AG08395 (cell line): Measurements from ENCODE around the gene ATP11B.
A peak's percentile ranks its signal among the peaks of the same experiment; 100 is the strongest.

ENCODE experiments used
- DNase-seq: peaks from one replicate; pipeline ENCODE4 v3.0.0; 2012; ENCODE audit warnings: mixed read lengths, low spot score

Gene ATP11B

GRCh38 chr3:182792901-182793662 lies at the start of gene ATP11B:
Gene ATP11B (plus strand): TSS chr3:182793504. CDS start chr3:182793760, 256 bp downstream.
- DNase-seq: peak; percentile 93

GRCh38 chr3:182746959-182747358 lies 46.3 kb upstream of the ATP11B start:
- no peak for DNase-seq

GRCh38 chr3:182755308-182755707 lies 38.0 kb upstream of the ATP11B start:
- no peak for DNase-seq

DNA sequence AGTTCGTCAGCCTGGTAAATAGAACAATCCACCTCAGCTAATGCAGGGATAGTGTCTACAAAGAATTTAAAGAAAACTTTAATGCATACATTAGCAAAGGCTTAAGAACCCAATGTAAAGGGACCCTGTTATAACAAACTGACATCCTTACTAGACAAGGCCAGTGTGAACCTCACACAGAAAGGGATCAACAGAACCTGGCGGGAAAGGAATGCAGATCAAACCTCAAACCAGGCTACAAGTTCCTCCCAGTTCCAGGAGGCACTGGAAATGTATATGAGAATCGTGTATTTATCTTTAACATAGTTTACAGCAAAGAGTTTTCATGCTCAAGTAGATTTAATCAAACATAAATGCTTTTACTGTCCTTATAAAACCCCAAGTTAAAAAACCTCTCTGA lies 37.6 kb upstream of the ATP11B start:
- DNase-seq: no peak

DNA sequence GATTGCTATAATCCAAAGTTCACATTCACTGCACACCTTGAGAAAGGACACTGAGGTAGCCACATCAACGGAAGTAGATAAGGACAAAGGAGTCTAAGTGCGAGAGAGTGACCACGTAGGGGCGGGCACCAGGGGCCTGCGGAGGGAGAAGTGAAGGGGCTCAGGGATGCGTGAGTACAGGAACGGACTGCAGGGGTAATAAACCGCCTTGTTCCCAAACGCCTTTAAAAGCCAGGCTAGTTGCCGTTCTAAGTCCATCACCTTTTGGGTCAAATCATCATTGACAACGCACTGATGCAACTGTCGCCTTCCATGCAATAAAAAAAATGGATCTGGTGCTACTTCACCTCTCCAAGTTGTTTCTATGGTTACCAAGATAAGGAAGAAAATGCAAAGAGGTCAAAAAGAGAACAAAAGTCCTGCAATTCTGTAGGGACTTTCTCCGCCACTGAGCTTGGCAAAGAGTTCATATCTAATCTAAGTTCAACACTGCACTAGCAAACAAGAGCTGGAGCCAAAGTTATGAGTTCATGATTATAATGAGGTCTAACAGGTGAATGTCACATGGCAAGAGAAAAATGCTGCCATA lies 32.6 kb upstream of the ATP11B start:
- no peak for DNase-seq

DNA sequence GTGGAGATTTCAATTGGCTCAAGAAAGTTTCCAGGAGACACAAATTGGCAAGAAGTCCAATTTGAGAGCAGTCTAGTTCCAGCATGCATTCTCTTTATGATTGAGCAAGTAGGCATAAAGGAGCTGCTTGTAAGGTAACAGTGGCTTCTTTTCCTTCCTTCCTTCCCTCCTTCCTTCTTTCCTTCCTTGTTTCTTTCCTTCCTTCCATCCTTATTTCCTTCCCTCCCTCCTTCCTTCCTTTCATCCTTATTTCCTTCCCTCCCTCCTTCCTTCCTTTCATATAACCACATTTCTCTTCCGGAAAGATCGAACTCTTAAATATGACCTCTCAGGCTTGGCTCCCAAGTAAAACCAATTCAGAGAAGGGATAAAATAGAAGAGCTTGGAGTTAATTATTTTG lies 29.4 kb upstream of the ATP11B start:
- DNase-seq: no peak

DNA sequence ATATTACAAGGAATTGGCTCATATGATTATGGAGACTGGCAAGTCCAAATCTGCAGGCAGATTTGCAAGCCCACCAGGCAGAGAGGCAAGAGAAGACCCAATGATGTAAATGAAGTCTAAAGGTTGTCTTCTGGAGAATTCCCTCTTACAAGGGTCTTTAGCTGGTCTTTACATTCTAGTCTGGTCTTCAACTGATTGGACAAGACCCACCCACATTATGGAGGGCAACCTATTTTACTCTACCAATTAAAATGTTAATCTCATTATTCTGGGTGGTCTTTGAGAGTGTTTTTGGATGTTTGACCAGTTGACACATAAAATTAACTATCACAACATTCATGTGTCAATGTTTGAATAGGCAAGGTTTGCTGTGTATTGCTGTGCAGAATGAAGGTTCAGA lies 28.0 kb upstream of the ATP11B start:
- DNase-seq: no peak

DNA sequence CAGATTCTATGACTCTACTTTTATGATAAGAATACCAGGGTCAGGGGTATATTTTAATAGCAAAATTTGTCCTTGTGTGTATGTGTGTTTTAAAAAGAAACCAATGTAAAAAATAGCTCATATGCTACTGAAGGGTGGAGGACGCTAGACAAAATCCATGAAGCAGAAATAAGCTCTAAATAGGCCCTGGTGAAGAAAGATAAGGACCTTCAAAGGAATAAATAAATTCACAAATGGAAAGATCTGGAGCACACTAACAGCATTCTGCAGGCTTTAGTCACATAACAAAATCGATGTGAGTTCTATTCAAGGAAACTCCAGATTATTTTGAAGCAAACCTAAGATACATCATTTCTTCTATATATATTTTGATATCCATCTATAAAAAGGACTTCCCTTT lies 27.2 kb upstream of the ATP11B start:
- DNase-seq: no peak

GRCh38 chr3:182768413-182768812 lies 24.9 kb upstream of the ATP11B start:
- no peak for DNase-seq

DNA sequence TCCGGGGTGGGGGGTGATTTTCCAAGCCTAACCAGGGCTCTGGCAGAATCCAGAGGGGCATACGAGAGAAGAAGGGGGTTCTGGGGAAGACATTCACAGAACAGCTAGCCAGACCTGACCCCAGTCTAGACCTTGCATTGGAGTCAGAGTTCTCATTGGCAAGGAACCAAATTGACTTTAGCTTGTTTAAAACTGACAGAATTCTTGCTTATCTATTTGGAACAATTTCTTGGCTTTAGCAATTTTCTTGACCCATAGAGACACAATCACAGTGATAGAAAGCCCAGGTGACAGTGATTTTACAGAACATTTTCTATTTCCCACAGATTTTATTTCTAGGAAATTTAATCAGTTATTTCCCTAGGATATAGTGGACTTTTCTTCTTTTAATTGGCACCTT lies 23.6 kb upstream of the ATP11B start:
- DNase-seq: no peak

DNA sequence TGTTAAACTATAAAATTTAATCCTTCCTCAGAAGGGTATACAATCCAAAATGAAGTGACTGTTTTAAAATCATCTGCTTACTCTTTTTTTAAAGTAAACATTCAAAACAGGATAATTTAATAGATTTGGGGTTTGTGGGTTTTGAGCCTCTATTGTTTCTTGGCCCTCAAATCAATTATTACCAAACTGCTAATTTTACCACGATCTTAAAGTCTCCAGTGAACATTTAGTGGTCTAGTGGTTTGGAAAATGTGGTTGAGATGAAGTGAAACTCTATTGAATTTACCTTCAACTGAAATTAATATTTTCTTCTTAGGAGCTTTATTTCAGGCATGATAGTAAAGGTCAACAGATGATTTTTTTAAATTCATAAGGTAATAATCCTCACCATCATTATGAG lies 11.2 kb upstream of the ATP11B start:
- no peak for DNase-seq

DNA sequence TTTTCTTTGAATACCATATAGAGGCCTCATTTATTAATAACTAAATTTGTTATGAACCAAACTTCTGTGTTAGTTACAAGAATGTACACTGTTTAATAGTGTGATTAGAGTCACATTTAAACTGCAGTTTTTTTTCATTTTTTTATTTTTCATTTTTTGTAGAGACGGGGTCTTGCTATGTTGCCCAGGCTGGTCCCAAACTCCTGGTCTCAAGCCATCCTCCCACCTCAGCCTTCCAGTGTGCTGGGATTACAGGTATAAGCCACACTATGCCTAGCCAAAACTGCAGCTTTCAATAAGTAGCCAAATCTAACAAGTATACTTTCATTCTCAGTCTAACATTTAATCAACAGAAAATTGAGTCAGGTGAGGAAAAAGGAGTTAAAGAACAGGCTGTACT lies 10.2 kb upstream of the ATP11B start:
- no peak for DNase-seq

GRCh38 chr3:182784542-182784941 lies 8.8 kb upstream of the ATP11B start:
- DNase-seq: no peak

- no peak for DNase-seq
Observed at GRCh38 chr3:182785142-182785541, 8.2 kb upstream of the ATP11B start.

DNA sequence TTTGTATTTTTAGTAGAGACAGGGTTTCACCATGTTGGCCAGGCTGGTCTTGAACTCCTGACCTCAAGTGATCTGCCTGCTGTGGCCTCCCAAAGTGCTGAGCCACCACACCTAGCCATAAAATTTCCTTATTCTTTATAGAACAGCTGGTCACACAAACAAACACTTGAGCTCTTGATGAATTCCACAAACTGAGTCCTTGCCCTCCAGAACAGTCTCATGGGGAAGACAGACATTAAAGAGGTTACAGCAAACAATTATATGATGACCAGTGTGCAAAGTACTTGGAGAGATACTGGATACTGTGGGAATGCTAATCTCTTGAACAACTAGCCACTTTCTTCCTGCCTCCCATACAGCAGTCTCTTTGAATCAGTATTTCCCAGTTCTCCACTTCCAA lies 7.5 kb upstream of the ATP11B start:
- no peak for DNase-seq

DNA sequence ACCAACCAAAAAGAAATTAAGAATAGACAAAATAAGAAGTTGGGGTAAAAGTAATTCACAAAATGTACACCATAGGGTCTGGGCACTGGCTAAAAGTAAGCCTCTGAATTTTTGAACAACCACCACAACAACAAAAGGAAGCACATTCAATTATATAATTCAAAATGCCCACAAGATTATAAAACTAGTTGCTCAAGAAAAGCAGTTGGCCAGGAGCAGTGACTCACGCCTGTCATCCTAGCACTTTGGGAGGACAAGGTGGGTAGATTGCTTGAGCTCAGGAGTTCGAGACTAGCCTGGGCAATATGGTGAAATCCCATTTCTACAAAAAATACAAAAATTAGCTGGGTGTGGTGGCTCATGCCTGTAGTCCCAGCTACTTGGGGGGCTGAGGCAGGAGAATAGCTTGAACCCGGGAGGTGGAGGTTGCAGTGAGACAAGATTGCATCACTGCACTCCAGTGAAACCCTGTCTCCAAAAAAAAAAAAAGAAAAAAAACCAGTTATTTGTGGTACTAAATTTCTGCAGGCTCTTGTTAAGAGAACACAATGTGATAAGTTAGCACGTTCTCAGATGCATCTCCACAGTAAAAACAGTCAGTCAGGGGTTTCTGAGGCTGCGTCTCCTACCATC lies 6.6 kb upstream of the ATP11B start:
- DNase-seq: no peak

DNA sequence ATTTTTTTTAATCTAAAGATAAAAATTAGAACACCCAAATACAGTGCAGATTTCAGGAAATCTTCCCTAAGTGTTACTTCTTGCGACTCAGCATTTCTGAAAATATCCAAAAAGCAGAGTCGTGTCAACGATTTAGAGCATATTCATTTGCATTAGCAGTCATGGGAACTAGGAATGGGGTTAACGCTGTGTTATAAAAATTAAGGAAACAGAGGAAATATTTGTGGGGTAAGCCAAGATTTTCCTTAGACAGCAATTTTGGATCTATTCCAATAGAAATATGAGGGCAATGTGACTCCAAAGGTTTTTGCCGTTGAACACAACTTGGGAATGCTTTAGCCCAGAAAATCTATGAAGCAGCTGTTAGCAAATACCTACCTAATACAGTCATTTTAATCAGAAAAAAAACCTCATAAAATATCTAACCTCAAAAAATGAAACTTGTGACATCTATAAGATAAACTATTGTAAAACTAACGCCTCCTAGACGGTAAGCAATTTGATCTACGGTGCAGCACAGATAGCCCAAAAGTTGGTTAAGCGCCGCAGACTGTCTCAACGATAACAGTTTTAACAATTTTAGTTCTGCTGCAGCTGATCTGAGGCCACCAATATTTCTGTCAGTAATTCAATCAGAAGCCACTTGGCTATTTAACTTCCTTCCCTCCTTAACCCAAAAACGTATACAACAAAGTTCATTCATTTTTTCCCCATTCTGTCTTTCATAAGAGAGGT lies 5.8 kb upstream of the ATP11B start:
- no peak for DNase-seq

- DNase-seq: no peak
Observed at GRCh38 chr3:182789371-182789770, 3.9 kb upstream of the ATP11B start.

DNA sequence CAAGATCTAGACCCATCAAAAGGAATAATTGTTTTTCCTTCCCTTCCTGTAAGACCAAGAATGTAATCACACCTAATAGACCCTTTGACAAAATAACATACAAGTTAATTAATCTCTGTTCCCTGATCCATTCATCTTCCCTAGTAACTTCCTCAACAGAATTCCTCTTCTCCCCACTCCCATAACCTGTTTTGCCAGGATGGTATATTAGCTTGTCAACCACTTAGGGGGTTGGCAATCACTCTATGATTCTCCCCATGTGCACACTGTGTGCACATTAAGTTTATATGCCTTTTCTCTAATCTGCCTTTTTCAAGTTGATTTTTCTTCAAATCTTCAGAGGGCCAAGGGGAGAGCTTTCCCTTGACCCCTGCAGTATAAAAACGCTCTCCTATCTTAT lies 2.7 kb upstream of the ATP11B start:
- DNase-seq: no peak

- peak; percentile 44 for DNase-seq
Observed at GRCh38 chr3:182793663-182794454, 555 bp downstream of the ATP11B start.

DNA sequence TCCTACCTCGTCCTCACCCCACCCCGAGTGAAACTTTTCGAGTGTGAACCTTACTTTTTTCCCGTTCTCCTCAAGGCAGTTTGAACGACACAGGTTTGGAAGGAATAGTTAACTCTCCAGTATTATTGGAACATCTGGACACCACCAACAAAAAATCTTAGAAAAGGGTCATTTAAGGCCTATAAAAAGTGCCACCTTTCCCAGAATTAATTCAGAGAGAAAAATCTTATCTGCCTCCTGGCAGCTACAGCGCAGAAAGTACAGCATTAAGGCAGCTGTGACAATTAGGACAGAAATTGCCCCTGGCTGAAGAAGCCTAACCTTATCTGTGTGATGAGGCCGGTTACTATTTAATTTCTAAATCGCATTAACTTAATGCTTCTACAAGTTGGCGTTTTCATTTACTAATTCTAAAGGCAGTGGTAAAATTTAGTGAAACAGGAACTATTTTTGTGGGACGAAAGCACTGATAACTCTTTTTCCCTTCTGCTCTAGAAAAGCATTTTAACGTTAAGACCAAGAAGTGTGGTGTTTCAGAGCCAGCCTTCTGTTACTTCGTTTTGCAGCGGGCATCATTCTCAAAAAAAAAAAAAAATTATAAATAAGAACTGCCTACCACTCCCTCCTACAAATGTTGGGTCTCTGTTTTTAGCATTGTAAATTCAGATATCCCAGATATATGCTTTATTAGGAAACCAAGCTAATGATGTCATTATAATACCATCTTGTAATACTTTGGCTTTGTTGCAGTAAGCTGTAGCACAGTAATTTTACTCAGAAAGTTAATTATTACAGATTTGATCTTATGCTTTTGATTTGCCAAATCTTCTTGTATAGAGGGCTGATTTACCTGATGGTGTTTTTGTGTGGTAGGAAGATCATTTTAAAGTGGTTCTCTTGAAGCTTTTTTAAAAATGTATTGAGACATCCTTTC lies 1.4 kb downstream of the ATP11B start:
- no peak for DNase-seq
